Cardiac muscle cell (in vitro differentiated cells and primary cell): ENCODE data around the gene MBP. TPM values are rescaled to one million over a fixed set of nuclear protein-coding genes. Genes with fewer than 3 reads are reported as not detected.
A peak's percentile ranks its signal among the peaks of the same experiment; 100 is the strongest.

ENCODE experiments used
- DNase-seq, 2 donors: peaks; one replicate each; pipeline versions ENCODE4 v3.0.0 to v3.0.0-alpha.2; 2010 to 2017; ENCODE audit warnings: low read depth in 1 of 2, low spot score in 1 of 2
- H3K27ac ChIP-seq: fragments of 200-600 bp; sonication (generic); 2 replicates; pipeline ENCODE4 v1.5.1; 2016
- H3K27me3 ChIP-seq: fragments of 200-600 bp; sonication (generic); 2 replicates; pipeline ENCODE4 v1.6.0; 2016; ENCODE audit warnings: control low read depth
- H3K36me3 ChIP-seq: fragments of 200-600 bp; sonication (generic); 2 replicates; pipeline ENCODE4 v1.5.1; 2016; ENCODE audit warnings: control low read depth
- H3K4me1 ChIP-seq: fragments of 200-600 bp; sonication (generic); 2 replicates; pipeline ENCODE4 v1.8.1; 2017; ENCODE audit warnings: low read depth, mild to moderate bottlenecking, mixed run types
- H3K4me3 ChIP-seq: fragments of 200-600 bp; sonication (generic); 2 replicates; pipeline ENCODE4 v1.5.1; 2016; ENCODE audit warnings: mild to moderate bottlenecking
- H3K9me3 ChIP-seq: fragments of 200-600 bp; sonication (generic); 2 replicates; pipeline ENCODE4 v1.5.1; 2017; ENCODE audit warnings: low read depth, mild to moderate bottlenecking, control low read depth
- polyA plus RNA-seq: library from polyadenylated mRNA; unstranded; fragments of >200 nt; fragmentation: Nextera tagmentation; extraction: Ambion mirVana; gene quantifications from 2 replicates; pipeline ENCODE4 v1.2.1, GENCODE V29; 2016
- total RNA-seq: library from RNA; depleted of rRNA; stranded (reverse); fragments of >200 nt; gene quantifications from 2 replicates; pipeline ENCODE4 v1.2.3, GENCODE V29; 2016
- TF ChIP-seq, protein P1 (sequence below): IDR thresholded peaks from 2 replicates; pipeline ENCODE4 v1.5.1; 2012; ENCODE audit warnings: low read depth, mild to moderate bottlenecking, low read length

MBP gene
- total and polyA plus RNA-seq, 2 experiments from 2014 or later = 0.32 to 0.42 TPM

DNA sequence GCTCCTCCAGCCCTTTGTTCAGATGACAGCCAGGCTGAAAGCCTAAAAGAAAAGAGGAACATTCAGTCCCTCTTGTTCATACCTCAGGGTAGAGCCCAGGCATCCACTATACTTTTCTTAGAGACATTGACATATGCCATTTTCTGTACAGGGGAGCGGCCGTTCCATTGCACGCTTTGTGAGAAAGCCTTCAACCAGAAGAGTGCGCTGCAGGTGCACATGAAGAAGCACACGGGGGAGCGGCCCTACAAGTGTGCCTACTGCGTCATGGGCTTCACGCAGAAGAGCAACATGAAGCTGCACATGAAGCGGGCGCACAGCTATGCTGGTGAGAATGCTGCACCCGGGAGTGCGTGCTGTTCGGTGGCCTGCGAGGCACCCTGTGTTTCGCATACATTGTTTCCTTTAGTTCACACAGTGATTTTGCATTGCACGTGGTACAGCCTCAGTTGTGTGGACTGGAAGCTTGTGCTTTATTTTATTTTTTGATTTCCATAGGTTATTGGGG is 172.0 kb downstream of the MBP start:
- Histone ChIP-seq H3K4me1 (no peaks in the 10 kb centered on the region), H3K36me3 (peaks cover 4% of the 10 kb centered on the region), H3K27ac (no peak overlapping the region), H3K9me3 (no peaks in the 10 kb centered on the region), H3K4me3 (no peak overlapping the region), H3K27me3 (no peaks in the 10 kb centered on the region)
- DNase-seq = no peak
- TF ChIP-seq, protein P1, sequence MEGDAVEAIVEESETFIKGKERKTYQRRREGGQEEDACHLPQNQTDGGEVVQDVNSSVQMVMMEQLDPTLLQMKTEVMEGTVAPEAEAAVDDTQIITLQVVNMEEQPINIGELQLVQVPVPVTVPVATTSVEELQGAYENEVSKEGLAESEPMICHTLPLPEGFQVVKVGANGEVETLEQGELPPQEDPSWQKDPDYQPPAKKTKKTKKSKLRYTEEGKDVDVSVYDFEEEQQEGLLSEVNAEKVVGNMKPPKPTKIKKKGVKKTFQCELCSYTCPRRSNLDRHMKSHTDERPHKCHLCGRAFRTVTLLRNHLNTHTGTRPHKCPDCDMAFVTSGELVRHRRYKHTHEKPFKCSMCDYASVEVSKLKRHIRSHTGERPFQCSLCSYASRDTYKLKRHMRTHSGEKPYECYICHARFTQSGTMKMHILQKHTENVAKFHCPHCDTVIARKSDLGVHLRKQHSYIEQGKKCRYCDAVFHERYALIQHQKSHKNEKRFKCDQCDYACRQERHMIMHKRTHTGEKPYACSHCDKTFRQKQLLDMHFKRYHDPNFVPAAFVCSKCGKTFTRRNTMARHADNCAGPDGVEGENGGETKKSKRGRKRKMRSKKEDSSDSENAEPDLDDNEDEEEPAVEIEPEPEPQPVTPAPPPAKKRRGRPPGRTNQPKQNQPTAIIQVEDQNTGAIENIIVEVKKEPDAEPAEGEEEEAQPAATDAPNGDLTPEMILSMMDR = no peak

DNA sequence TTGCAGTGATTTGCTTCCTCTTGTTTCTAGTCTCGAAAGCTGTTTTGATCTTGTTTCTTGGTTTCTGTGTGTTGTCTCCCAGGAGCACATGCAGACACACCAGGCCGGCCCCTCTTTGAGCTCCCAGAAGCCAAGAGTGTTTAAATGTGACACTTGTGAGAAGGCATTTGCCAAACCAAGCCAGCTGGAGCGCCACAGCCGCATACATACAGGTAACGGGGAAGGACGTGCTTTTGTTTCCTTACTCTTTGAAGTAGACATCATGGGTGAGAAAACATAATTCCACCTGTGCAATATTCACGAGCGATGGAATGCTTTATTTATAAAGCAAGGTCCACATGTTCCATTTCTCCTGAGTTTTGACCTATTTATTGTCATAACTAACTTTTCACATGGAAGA is 173.0 kb downstream of the MBP start:
- H3K27me3 ChIP-seq = no peaks in the 10 kb centered on the region
- H3K36me3 ChIP-seq = peaks cover 4% of the 10 kb centered on the region
- no peaks in the 10 kb centered on the region for H3K9me3 ChIP-seq
- peak overlapping the region; percentile 18 for H3K27ac ChIP-seq
- TF ChIP-seq, protein P1 = no peak
- H3K4me1 ChIP-seq = no peaks in the 10 kb centered on the region
- no peak overlapping the region for H3K4me3 ChIP-seq
- DNase-seq = no peak

DNA sequence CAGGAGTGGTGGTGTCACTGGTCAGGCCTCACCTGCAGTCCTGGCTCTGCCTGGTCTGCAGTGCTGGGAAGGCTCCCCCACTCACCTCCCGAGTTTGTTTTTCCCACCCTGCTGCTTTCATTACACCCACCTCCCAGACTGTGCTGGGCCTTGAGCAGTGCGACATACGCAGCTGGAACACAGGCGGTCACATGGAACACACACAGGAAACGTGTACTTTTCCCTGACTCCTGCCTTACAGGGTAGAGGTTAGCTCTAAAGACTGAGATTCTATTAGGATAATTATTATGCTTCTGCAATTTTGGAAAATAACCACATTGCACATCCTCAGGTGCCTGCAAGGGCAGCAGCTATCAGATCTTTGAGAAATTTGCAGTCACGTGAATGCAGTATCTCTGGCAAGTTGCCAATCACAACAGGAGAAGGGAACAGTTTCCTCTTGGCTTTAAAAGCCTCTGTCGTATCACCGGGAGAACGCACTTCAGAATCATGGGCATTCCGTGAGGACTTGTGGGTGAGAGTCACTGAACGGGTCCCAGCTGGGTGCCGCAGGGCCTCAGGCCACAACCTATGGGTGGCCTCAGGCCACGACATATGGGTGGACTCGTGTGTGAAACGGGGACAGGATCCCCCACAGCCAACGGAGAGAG is 173.8 kb downstream of the MBP start:
- TF ChIP-seq, protein P1 = no peak
- DNase-seq = peak; percentile 32 to 44

DNA sequence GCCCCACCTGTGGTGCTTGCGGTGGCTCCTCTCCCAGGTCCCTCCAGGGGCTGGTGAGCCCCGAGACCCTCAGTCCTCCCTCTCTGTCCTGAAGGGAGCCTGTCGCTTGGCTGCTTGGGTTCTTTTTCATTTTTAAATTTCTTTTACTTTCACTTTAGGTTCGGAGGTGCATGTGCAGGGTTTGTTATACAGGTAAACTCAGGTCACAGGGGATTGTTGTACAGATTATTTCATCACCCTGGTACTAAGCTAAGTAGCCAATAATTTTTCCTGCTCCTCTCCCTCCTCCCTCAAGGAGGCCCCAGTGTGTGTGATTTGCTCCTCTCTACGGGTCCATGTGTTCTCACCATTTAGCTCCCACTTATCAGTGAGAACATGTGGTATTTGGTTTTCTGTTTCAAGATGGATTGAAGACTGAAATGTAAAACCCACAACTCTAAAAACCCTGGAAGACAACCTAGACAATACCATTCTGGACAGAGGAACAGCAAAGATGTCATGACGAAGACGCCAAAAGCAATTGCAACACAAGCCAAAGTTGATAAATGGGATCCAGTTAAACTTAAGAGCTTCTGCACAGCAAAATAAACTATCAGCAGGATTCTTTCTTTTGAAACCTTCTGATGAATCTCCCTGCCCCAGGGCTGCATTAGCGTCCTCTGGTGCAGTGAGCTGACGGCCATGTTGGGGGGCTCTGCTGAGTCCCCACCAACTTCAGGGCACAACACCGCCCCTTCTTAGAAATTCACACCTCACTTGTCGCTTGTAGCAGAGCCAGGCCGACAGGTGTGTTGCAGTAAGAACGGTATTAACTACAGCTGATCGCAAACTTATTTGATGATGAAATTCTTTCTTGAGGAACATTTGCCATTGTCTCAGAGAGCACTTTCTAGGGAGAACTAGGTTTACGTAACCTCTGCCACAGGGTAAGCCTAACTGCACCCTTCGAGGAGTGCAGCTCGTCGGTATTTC is 174.9 kb downstream of the MBP start:
- TF ChIP-seq, protein P1 = no peak
- peaks cover 4% of the 10 kb centered on the region for H3K36me3 ChIP-seq
- H3K4me1 ChIP-seq = no peaks in the 10 kb centered on the region

More for the DNA sequence above, 173.8 kb downstream of the MBP start:
- Histone ChIP-seq H3K4me3 (no peak overlapping the region), H3K27me3 (no peaks in the 10 kb centered on the region), H3K36me3 (peaks cover 4% of the 10 kb centered on the region), H3K9me3 (no peaks in the 10 kb centered on the region), H3K27ac (peak overlapping the region; percentile 18), H3K4me1 (no peaks in the 10 kb centered on the region)

DNA sequence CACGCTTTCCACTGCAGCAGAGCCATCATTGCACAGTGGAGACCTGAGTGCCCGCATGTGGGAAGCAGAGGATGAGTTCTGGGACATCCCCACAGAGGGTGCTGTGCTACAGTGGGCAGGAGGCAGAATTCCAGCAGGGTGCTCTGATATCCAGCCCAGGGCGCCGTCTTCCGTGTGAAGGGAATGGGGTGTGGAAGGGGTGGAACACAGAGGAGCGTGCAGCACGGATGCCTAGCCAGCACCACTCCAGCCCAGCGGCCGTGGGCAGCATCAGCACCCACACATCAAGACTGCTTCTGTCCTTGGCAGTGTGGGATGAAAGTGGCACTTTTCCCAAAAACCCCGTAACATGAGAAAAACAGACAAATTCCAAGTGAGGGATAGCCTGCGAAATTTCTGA is 175.9 kb downstream of the MBP start:
- TF ChIP-seq, protein P1 = no peak
- Histone ChIP-seq H3K4me3 (no peak overlapping the region), H3K9me3 (no peaks in the 10 kb centered on the region), H3K36me3 (peaks cover 4% of the 10 kb centered on the region), H3K4me1 (no peaks in the 10 kb centered on the region), H3K27me3 (no peaks in the 10 kb centered on the region), H3K27ac (no peak overlapping the region)
- no peak for DNase-seq

More for the DNA sequence above, 174.9 kb downstream of the MBP start:
- Histone ChIP-seq H3K27ac (no peak overlapping the region), H3K27me3 (no peaks in the 10 kb centered on the region), H3K4me3 (no peak overlapping the region), H3K9me3 (no peaks in the 10 kb centered on the region)
- peak in 1 of 2 donors; percentile 54 for DNase-seq
